GM12878 (cell line): ENCODE data around the gene MTRF1.

ENCODE experiments used
- BCLAF1 ChIP-seq: fragments of 450-650 bp; IDR thresholded peaks from 2 replicates; pipeline ENCODE4 v1.6.1; 2017; ENCODE audit warnings: antibody characterized with exemption, mild to moderate bottlenecking, moderate library complexity
- CTCF ChIP-seq, 3 experiments: IDR thresholded peaks in 2 of 3; conservative IDR thresholded peaks in 1 of 3; 2 replicates each; pipeline ENCODE4 v1.5.1; 2011; ENCODE audit warnings: low read depth in 3 of 3, low read length in 3 of 3, mild to moderate bottlenecking in 3 of 3, control low read depth in 2 of 3, moderate library complexity in 2 of 3, inconsistent platforms in 1 of 3, mixed read lengths in 1 of 3; ENCODE audit not compliant: control insufficient read depth in 2 of 3, insufficient read depth in 1 of 3; ENCODE audit errors: extremely low read depth in 1 of 3
- EP300 ChIP-seq, 2 experiments: fragments of 150-350 bp in 1 of 2; IDR thresholded peaks; 2 replicates each; pipeline ENCODE4 v1.6.1; 2011 to 2012; ENCODE audit warnings: low read depth in 2 of 2, low read length in 2 of 2, borderline replicate concordance in 1 of 2, improper control_type of control experiment in 1 of 2, inconsistent platforms in 1 of 2; ENCODE audit not compliant: control insufficient read depth in 1 of 2
- HDAC2 ChIP-seq: fragments of 200-600 bp; sonication (generic); IDR thresholded peaks from 2 replicates; pipeline ENCODE4 v1.6.1; 2017
- IKZF2 ChIP-seq, 2 experiments: fragments of 450-650 bp; IDR thresholded peaks; 2 replicates each; pipeline ENCODE4 v1.6.1; 2017; ENCODE audit warnings: mild to moderate bottlenecking in 2 of 2, moderate library complexity in 2 of 2
- MEF2A ChIP-seq: IDR thresholded peaks from 2 replicates; pipeline ENCODE4 v1.6.1; 2011; ENCODE audit warnings: low read depth, mild to moderate bottlenecking, low read length, moderate library complexity; ENCODE audit not compliant: insufficient read depth
- PBX3 ChIP-seq: IDR thresholded peaks from 2 replicates; pipeline ENCODE4 v1.6.1; 2011; ENCODE audit warnings: mild to moderate bottlenecking, low read depth, low read length, moderate library complexity; ENCODE audit not compliant: insufficient replicate concordance
- POLR2A ChIP-seq: IDR thresholded peaks from 2 replicates; pipeline ENCODE4 v1.6.1; 2011; ENCODE audit warnings: low read depth, mild to moderate bottlenecking, low read length
- SIN3A ChIP-seq: IDR thresholded peaks from 2 replicates; pipeline ENCODE4 v1.6.1; 2012; ENCODE audit warnings: low read depth, low read length, improper control_type of control experiment
- ZBTB11 ChIP-seq: fragments of 450-650 bp; formaldehyde crosslinking; IDR thresholded peaks from 2 replicates; pipeline ENCODE4 v1.5.0; 2022; ENCODE audit warnings: mild to moderate bottlenecking, missing genetic modification characterization
- ZNF207 ChIP-seq: fragments of 450-650 bp; IDR thresholded peaks from 2 replicates; pipeline ENCODE4 v1.6.1; 2014; ENCODE audit warnings: antibody characterized with exemption, mild to moderate bottlenecking, borderline replicate concordance
- ZNF24 ChIP-seq: fragments of 450-650 bp; IDR thresholded peaks from 2 replicates; pipeline ENCODE4 v1.6.1; 2017; ENCODE audit warnings: antibody characterized with exemption, mild to moderate bottlenecking

GRCh38 chr13:41291246-41291645 lies 27.9 kb upstream of the MTRF1 start:
- TF ChIP-seq ZNF24: no peak
- no peak for TF ChIP-seq CTCF (IDR thresholded peaks at IDR 0.05 in 2 of 3, conservative IDR thresholded peaks at IDR 0.05 in 1 of 3; ENCODE audit: control insufficient read depth in 2 of 3, extremely low read depth in 1 of 3, insufficient read depth in 1 of 3, low read depth in 3 of 3, low read length in 3 of 3)
- TF ChIP-seq EP300 (IDR thresholded peaks at IDR 0.05; ENCODE audit: borderline replicate concordance in 1 of 2, control insufficient read depth in 1 of 2, low read depth in 2 of 2, low read length in 2 of 2): no peak
- no peak for TF ChIP-seq MEF2A
- TF ChIP-seq ZBTB11 (CRISPR knock-in tag): no peak
- TF ChIP-seq HDAC2: no peak
- TF ChIP-seq BCLAF1: no peak
- no peak for TF ChIP-seq ZNF207
- no peak for TF ChIP-seq PBX3
- TF ChIP-seq IKZF2 (IDR thresholded peaks at IDR 0.05): no peak
- no peak for TF ChIP-seq POLR2A
- TF ChIP-seq SIN3A: no peak
